CD14-positive monocyte (primary cell): Measurements from ENCODE around the gene SCAF4. TPM values are rescaled to one million over a fixed set of nuclear protein-coding genes. Genes with fewer than 3 reads are reported as not detected.

ENCODE experiments used
- DNase-seq, 3 donors: peaks; one replicate each; pipeline ENCODE4 v3.0.0-alpha.2; 2011 to 2022
- H2AFZ ChIP-seq: 2 replicates; pipeline ENCODE4 v1.6.0; 2012; ENCODE audit warnings: mild to moderate bottlenecking, low read depth, low read length, inconsistent platforms; ENCODE audit not compliant: insufficient read depth, poor library complexity, severe bottlenecking
- H3K27ac ChIP-seq, 2 donors: 1 replicate in 1 of 2; 2 replicates in 1 of 2; pipeline ENCODE4 v1.5.1; 2012 to 2013; ENCODE audit warnings: low read length in 2 of 2, control low read depth in 1 of 2, inconsistent platforms in 1 of 2, low read depth in 1 of 2, mild to moderate bottlenecking in 1 of 2
- H3K27me3 ChIP-seq, 2 donors: one replicate each; pipeline versions ENCODE4 v1.6.0 to v1.6.1; 2011 to 2013; ENCODE audit warnings: low read length in 2 of 2; ENCODE audit not compliant: control insufficient read depth in 2 of 2, insufficient read depth in 2 of 2
- H3K36me3 ChIP-seq, 2 donors: replicated peaks in 1 of 2; 1 replicate in 1 of 2; 2 replicates in 1 of 2; pipeline versions ENCODE4 v1.5.1 to v1.6.1; 2012 to 2013; ENCODE audit warnings: low read length in 2 of 2, control low read depth in 1 of 2, inconsistent platforms in 1 of 2, mild to moderate bottlenecking in 1 of 2; ENCODE audit not compliant: insufficient read depth in 2 of 2, control insufficient read depth in 1 of 2
- H3K4me1 ChIP-seq, 2 donors: 1 replicate in 1 of 2; 2 replicates in 1 of 2; pipeline versions ENCODE4 v1.5.1 to v1.6.1; 2012 to 2013; ENCODE audit warnings: low read length in 2 of 2, control low read depth in 1 of 2, inconsistent platforms in 1 of 2, mild to moderate bottlenecking in 1 of 2, moderate library complexity in 1 of 2; ENCODE audit not compliant: insufficient read depth in 2 of 2, control insufficient read depth in 1 of 2
- H3K4me2 ChIP-seq: replicated peaks from 2 replicates; pipeline ENCODE3; 2012; ENCODE audit warnings: low read length, moderate library complexity, mild to moderate bottlenecking; ENCODE audit not compliant: poor library complexity, severe bottlenecking; ENCODE audit errors: extremely low read depth
- H3K4me3 ChIP-seq, 3 experiments: fragments of 200-600 bp in 1 of 3; sonication (generic) in 1 of 3; replicated peaks in 1 of 3; 1 replicate in 2 of 3; 2 replicates in 1 of 3; pipeline ENCODE4 v1.5.1; 2011 to 2013; ENCODE audit warnings: low read length in 3 of 3, mild to moderate bottlenecking in 3 of 3, control low read depth in 2 of 3, low read depth in 2 of 3, inconsistent platforms in 1 of 3, moderate library complexity in 1 of 3
- H3K79me2 ChIP-seq: 2 replicates; pipeline ENCODE4 v1.6.0; 2012; ENCODE audit warnings: mild to moderate bottlenecking, control low read depth, inconsistent platforms, low read length, moderate library complexity; ENCODE audit not compliant: insufficient read depth
- H3K9ac ChIP-seq: 2 replicates; pipeline ENCODE4 v1.6.0; 2017; ENCODE audit warnings: low read length, mild to moderate bottlenecking; ENCODE audit not compliant: insufficient read depth, poor library complexity, severe bottlenecking
- H3K9me3 ChIP-seq, 2 donors: replicated peaks in 1 of 2; 1 replicate in 1 of 2; 2 replicates in 1 of 2; pipeline versions ENCODE4 v1.5.1 to v1.6.1; 2012 to 2013; ENCODE audit warnings: low read length in 2 of 2, control low read depth in 1 of 2; ENCODE audit not compliant: control insufficient read depth in 1 of 2, insufficient read depth in 1 of 2
- H4K20me1 ChIP-seq: 2 replicates; pipeline ENCODE4 v1.6.0; 2012; ENCODE audit warnings: mild to moderate bottlenecking, low read length, control low read depth, moderate library complexity; ENCODE audit not compliant: insufficient read depth
- H3K27ac Mint-ChIP-seq, 7 donors: one replicate each; pipeline ENCODE4 v1.8.0; 2020; ENCODE audit warnings: mild to moderate bottlenecking in 7 of 7, mixed read lengths in 7 of 7, moderate library complexity in 6 of 7, inconsistent platforms in 2 of 7
- H3K27me3 Mint-ChIP-seq, 3 donors: one replicate each; pipeline ENCODE4 v1.8.0; 2021 to 2022; ENCODE audit warnings: low read depth in 3 of 3, mild to moderate bottlenecking in 3 of 3, mixed read lengths in 3 of 3, moderate library complexity in 3 of 3, inconsistent platforms in 1 of 3
- H3K36me3 Mint-ChIP-seq, 2 donors: one replicate each; pipeline ENCODE4 v1.8.0; 2020; ENCODE audit warnings: mixed read lengths in 2 of 2, inconsistent platforms in 1 of 2, mild to moderate bottlenecking in 1 of 2
- H3K4me1 Mint-ChIP-seq: one replicate; pipeline ENCODE4 v1.8.0; 2020; ENCODE audit warnings: mild to moderate bottlenecking, mixed read lengths
- H3K4me3 Mint-ChIP-seq, 2 donors: one replicate each; pipeline ENCODE4 v1.8.0; 2020; ENCODE audit warnings: mild to moderate bottlenecking in 2 of 2, mixed read lengths in 2 of 2, moderate library complexity in 1 of 2
- H3K9me3 Mint-ChIP-seq, 7 donors: one replicate each; pipeline ENCODE4 v1.8.0; 2020 to 2022; ENCODE audit warnings: mixed read lengths in 7 of 7, mild to moderate bottlenecking in 6 of 7, moderate library complexity in 6 of 7, inconsistent platforms in 2 of 7
- CTCF ChIP-seq: fragments of 200-600 bp; IDR thresholded peaks from one replicate; pipeline ENCODE4 v1.8.0; 2022; ENCODE audit warnings: antibody characterized with exemption, mild to moderate bottlenecking
- WGBS: methylation state at CpG from one replicate; pipeline ENCODE4 v1.1.5; 2013; ENCODE audit warnings: missing lambda C conversion rate; ENCODE audit not compliant: insufficient coverage; 5-methylcytosine and 5-hydroxymethylcytosine counted together
- intact Hi-C, 2 donors: fragments of 100-400 bp; cut with micrococcal nuclease; formaldehyde crosslinking; loops; one replicate each; pipeline versions ENCODE4 v1.15.0 to v1.15.1; 2023
- polyA plus RNA-seq, 3 donors: library from polyadenylated mRNA; depleted of rRNA in 1 of 3; unstranded in 2 of 3; stranded (reverse) in 1 of 3; fragments of 300-500 nt in 2 of 3; fragments of >200 nt in 1 of 3; fragmentation: Illumina TruSeq in 2 of 3; gene quantifications; 1 replicate in 2 of 3; 2 replicates in 1 of 3; pipeline ENCODE4 v1.2.3, GENCODE V29; 2012 to 2021

SCAF4 gene
- polyA plus RNA-seq, 3 donors, result 4.6 to 28.7 (median 11.3) TPM

DNA sequence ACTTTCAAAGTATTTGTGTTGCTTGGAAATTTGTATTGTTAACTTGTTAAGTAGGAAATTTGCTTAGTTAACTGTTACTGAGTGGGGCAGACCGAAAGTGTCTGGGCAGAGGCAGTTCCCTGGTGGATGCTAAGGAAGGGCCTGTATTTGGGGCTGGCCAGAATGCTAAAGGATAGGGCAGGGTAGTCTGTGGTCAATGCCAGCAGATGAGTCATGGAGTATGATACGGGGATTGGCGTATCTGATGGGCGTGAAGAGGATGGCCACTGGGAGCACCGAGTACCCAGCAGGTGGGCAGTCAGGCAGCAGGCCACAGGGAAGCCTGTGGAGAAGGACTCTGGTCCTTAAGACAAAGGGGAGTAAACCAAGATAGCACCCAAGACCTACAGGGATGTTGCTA lies 46.6 kb upstream of the SCAF4 start:
- Histone ChIP-seq H3K27ac (no peak overlapping the region), H3K27me3 (no peaks in the 10 kb centered on the region), H3K36me3 (no peaks in the 10 kb centered on the region), H3K9me3 (no peaks in the 10 kb centered on the region), H3K9ac (no peak overlapping the region), H3K79me2 (no peaks in the 10 kb centered on the region), H3K4me2 (no peak overlapping the region), H4K20me1 (no peaks in the 10 kb centered on the region), H2AFZ (no peak overlapping the region), H3K4me3 (no peak overlapping the region), H3K4me1 (peaks cover 18 to 19% of the 10 kb centered on the region in 2 donors)
- Mint-ChIP-seq H3K4me1 (peaks cover 13% of the 10 kb centered on the region), H3K27me3 (peaks cover 5 to 9% (median 8%) of the 10 kb centered on the region in 3 donors), H3K36me3 (no peaks in the 10 kb centered on the region), H3K9me3 (peaks cover 0 to 3% (median 0%) of the 10 kb centered on the region in 7 donors), H3K27ac (no peak overlapping the region), H3K4me3 (no peak overlapping the region)
- 81% methylated on average over 5 of the region's 5 CpGs for WGBS
- TF ChIP-seq CTCF, result no peak
- DNase-seq, result no peak
- intact Hi-C loops, result no loop called here

GRCh38 chr21:31777857-31778256 lies 45.9 kb upstream of the SCAF4 start:
- peaks cover 0 to 3% (median 0%) of the 10 kb centered on the region in 7 donors for H3K9me3 Mint-ChIP-seq
- Histone ChIP-seq H3K36me3 (no peaks in the 10 kb centered on the region), H4K20me1 (no peaks in the 10 kb centered on the region), H3K79me2 (no peaks in the 10 kb centered on the region), H3K9me3 (no peaks in the 10 kb centered on the region), H2AFZ (no peak overlapping the region), H3K27ac (no peak overlapping the region), H3K9ac (no peak overlapping the region), H3K4me3 (no peak overlapping the region), H3K4me2 (no peak overlapping the region), H3K4me1 (peaks cover 25 to 26% of the 10 kb centered on the region in 2 donors), H3K27me3 (no peaks in the 10 kb centered on the region)
- H3K27me3 Mint-ChIP-seq, result peaks cover 5 to 7% (median 6%) of the 10 kb centered on the region in 3 donors
- DNase-seq, result no peak
- H3K4me3 Mint-ChIP-seq, result no peak overlapping the region
- H3K36me3 Mint-ChIP-seq, result no peaks in the 10 kb centered on the region
- no peak for TF ChIP-seq CTCF
- 100% methylated on average over 2 of the region's 5 CpGs for WGBS
- no peak overlapping the region for H3K27ac Mint-ChIP-seq
- intact Hi-C loops, result no loop called here
- peaks cover 20% of the 10 kb centered on the region for H3K4me1 Mint-ChIP-seq
